Osteocyte (in vitro differentiated cells): ENCODE results near the gene GTF2H4. TPM values are rescaled to one million over a fixed set of nuclear protein-coding genes. Genes with fewer than 3 reads are reported as not detected.
"Not testable (repeated sequence)": the region's sequence is repeated elsewhere in the genome, so short reads cannot be mapped to it uniquely, and the experiment has no call there.

Source experiments
- DNase-seq: peaks from one replicate; pipeline ENCODE4 v3.0.0; 2021; ENCODE audit warnings: mixed read lengths; ENCODE audit not compliant: unreplicated experiment; ENCODE audit errors: extremely low spot score
- H3K27ac Mint-ChIP-seq: one replicate; pipeline ENCODE4 v1.8.0; 2021; ENCODE audit warnings: mild to moderate bottlenecking, mixed read lengths; ENCODE audit not compliant: unreplicated experiment
- H3K27me3 Mint-ChIP-seq: one replicate; pipeline ENCODE4 v1.8.0; 2021; ENCODE audit warnings: mixed read lengths; ENCODE audit not compliant: unreplicated experiment
- H3K36me3 Mint-ChIP-seq: one replicate; pipeline ENCODE4 v1.8.0; 2021; ENCODE audit warnings: mixed read lengths; ENCODE audit not compliant: unreplicated experiment
- H3K4me1 Mint-ChIP-seq: one replicate; pipeline ENCODE4 v1.8.0; 2021; ENCODE audit warnings: mixed read lengths; ENCODE audit not compliant: unreplicated experiment
- H3K4me3 Mint-ChIP-seq: one replicate; pipeline ENCODE4 v1.8.0; 2021; ENCODE audit warnings: mild to moderate bottlenecking, moderate library complexity, mixed read lengths; ENCODE audit not compliant: unreplicated experiment
- H3K9me3 Mint-ChIP-seq: one replicate; pipeline ENCODE4 v1.8.0; 2021; ENCODE audit warnings: mixed read lengths; ENCODE audit not compliant: unreplicated experiment
- total RNA-seq: library from RNA; stranded (reverse); gene quantifications from 2 replicates; pipeline ENCODE4 v1.2.1, GENCODE V29; 2021
- TF ChIP-seq, protein P1 (sequence below): fragments of 200-600 bp; sonication (generic); IDR thresholded peaks from 2 replicates; pipeline ENCODE4 v1.5.0; 2021; ENCODE audit warnings: antibody characterized with exemption, mild to moderate bottlenecking, moderate library complexity

GTF2H4 gene
- total RNA-seq, 1 donor from 2014 or later = 39.3 TPM

DNA sequence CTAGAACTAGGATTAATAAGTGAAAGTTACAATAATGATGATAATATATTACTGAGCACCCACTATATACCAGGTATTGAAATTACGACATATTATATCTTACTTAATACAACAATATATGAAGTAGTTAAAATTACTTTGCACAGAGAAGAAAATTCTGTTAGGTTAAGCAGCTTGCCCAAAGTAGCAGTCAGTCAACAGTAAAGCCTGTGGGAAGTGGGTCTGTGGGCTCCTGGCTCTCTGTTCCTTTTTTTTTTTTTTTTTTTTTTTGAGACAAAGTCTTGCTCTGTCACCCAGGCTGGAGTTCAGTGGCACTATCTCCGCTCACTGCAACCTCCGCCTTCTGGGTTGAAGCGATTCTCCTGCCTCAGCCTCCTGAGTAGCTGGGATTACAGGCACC lies 4.8 kb upstream of the GTF2H4 start:
- peaks cover 17% of the 10 kb centered on the region for H3K36me3 Mint-ChIP-seq
- no peak overlapping the region for H3K27ac Mint-ChIP-seq
- no peaks in the 10 kb centered on the region for H3K9me3 Mint-ChIP-seq
- TF ChIP-seq, protein P1, sequence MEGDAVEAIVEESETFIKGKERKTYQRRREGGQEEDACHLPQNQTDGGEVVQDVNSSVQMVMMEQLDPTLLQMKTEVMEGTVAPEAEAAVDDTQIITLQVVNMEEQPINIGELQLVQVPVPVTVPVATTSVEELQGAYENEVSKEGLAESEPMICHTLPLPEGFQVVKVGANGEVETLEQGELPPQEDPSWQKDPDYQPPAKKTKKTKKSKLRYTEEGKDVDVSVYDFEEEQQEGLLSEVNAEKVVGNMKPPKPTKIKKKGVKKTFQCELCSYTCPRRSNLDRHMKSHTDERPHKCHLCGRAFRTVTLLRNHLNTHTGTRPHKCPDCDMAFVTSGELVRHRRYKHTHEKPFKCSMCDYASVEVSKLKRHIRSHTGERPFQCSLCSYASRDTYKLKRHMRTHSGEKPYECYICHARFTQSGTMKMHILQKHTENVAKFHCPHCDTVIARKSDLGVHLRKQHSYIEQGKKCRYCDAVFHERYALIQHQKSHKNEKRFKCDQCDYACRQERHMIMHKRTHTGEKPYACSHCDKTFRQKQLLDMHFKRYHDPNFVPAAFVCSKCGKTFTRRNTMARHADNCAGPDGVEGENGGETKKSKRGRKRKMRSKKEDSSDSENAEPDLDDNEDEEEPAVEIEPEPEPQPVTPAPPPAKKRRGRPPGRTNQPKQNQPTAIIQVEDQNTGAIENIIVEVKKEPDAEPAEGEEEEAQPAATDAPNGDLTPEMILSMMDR = no peak
- H3K4me1 Mint-ChIP-seq = peaks cover 7% of the 10 kb centered on the region
- no peak overlapping the region for H3K4me3 Mint-ChIP-seq
- no peak for DNase-seq
- no peaks in the 10 kb centered on the region for H3K27me3 Mint-ChIP-seq

DNA sequence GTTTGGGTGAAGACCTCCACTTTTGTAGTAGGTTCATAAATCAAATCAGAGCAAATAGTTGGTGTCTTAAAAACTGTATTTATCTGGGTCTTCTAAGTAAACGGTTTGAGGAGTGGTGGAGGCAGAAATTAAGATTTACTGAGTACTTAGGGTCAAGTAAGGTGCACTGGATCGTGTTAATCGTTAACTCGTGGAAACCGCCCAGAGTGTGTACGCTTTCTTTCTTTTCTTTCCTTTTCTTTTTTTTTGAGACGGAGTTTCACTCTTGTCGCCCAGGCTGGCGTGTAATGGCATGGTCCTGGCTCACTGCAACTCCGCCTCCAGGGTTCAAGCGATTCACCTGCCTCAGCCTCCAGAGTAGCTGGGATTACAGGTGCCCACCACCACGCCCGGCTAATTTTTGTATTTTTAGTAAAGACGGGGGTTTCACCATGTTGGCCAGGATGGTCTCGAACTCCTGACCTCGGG lies 683 bp upstream of the GTF2H4 start:
- not testable (repeated sequence) for DNase-seq, H3K9me3 Mint-ChIP-seq, H3K36me3 Mint-ChIP-seq, H3K27me3 Mint-ChIP-seq
- H3K4me3 Mint-ChIP-seq = peak overlapping the region; percentile 100
- H3K27ac Mint-ChIP-seq = peak overlapping the region; percentile 81
- peaks cover 19% of the 10 kb centered on the region for H3K4me1 Mint-ChIP-seq

DNA sequence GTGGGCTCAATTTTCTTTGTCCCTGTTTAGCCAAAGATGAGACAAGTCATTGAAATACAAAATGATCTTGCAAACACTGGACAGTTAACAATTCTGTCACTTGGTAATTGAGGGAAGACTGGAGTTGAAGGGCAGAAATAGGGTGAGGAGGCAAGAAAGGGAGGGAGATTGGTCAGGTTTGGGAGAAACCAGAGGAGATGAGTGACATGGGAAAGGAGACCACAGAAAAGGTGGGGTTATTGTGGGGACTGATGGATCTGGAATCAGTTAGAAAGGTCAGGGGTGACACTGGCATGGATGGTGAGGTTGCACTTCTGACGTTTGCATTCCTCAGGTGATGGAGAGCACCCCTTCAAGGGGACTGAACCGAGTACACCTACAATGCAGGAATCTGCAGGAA lies 693 bp downstream of the GTF2H4 start:
- TF ChIP-seq, protein P1 = no peak
- peak overlapping the region; percentile 100 for H3K4me3 Mint-ChIP-seq
- no peaks in the 10 kb centered on the region for H3K9me3 Mint-ChIP-seq
- DNase-seq = no peak
- peaks cover 9% of the 10 kb centered on the region for H3K36me3 Mint-ChIP-seq
- no peaks in the 10 kb centered on the region for H3K27me3 Mint-ChIP-seq
- peak overlapping the region; percentile 81 for H3K27ac Mint-ChIP-seq
- peaks cover 25% of the 10 kb centered on the region for H3K4me1 Mint-ChIP-seq

DNA sequence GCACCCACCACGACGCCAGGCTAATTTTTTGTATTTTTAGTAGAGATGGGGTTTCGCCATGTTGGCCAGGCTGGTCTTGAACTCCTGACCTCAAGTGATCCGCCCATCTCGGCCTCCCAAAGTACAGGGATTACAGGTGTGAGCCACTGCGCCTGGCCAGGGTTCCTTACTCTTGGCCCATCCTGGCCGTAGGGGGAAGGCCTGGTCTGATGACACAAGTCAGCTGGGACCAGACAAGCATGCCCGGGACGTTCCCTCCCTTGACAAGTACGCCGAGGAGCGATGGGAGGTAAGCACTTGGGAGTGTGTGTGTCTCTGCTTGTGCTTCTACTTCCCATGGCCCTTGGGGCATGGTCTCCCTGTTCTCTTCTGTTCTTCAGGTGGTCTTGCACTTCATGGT lies 2.5 kb downstream of the GTF2H4 start:
- H3K4me1 Mint-ChIP-seq = peaks cover 35% of the 10 kb centered on the region
- not testable (repeated sequence) for H3K27me3 Mint-ChIP-seq, H3K9me3 Mint-ChIP-seq, H3K36me3 Mint-ChIP-seq, DNase-seq, H3K27ac Mint-ChIP-seq, H3K4me3 Mint-ChIP-seq

DNA sequence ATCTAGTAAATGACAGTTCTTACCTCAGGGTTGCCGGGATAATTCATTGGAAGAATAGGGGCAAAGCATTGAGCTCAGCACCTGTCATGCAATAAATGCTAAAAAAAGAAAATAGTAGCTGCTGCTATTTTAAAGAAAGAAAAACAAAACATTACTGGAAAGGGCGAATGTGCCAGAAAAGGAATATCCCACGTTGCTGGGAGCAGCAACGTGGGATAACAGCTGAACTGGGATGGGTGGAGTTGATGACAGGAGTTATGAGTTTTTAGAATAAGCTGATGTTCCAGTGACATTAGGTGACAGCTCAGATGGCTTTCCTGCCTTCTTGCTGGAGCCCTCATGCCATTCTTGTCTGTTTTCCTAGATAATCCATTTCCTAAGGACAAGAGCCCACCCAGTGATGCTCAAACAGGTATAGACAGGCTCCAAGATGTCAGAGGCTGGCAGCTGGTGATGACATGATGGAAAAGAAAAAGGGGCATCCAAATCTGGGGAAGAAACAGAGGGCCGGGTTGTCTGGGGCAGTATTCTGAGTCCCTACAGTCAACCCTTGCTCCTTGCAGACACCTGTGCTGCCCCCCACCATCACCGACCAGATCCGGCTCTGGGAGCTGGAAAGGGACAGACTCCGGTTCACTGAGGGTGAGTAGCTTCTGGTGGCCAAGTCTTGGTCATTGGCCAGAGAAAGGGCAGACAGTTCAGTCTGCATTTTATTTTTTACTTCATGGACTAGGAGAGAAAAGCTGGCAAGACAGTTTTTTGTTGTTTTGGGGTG lies 4.9 kb downstream of the GTF2H4 start:
- peaks cover 21% of the 10 kb centered on the region for H3K36me3 Mint-ChIP-seq
- peak overlapping the region; percentile 90 for H3K4me3 Mint-ChIP-seq
- H3K9me3 Mint-ChIP-seq = no peaks in the 10 kb centered on the region
- TF ChIP-seq, protein P1 = no peak
- peak overlapping the region; percentile 91 for H3K27ac Mint-ChIP-seq
- DNase-seq = no peak
- peaks cover 37% of the 10 kb centered on the region for H3K4me1 Mint-ChIP-seq
- no peaks in the 10 kb centered on the region for H3K27me3 Mint-ChIP-seq

DNA sequence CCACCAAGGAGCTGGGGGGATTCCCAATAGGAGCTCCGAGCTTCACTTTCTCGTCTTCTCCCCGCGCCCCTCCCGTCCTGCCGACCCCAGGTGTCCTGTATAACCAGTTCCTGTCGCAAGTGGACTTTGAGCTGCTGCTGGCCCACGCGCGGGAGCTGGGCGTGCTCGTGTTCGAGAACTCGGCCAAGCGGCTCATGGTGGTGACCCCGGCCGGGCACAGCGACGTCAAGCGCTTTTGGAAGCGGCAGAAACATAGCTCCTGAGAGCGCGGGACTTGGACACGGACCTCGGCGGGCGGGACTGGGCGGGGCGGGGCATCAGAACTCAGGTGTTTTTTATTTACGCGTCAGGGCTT lies 5.7 kb downstream of the GTF2H4 start:
- Mint-ChIP-seq H3K27ac (peak overlapping the region; percentile 91), H3K4me3 (peak overlapping the region; percentile 90), H3K27me3 (no peaks in the 10 kb centered on the region), H3K4me1 (peaks cover 31% of the 10 kb centered on the region), H3K36me3 (peaks cover 21% of the 10 kb centered on the region), H3K9me3 (no peaks in the 10 kb centered on the region)
- no peak for DNase-seq
- TF ChIP-seq, protein P1 = no peak
